ENCODE results near the gene AKR1E2.
A peak's percentile ranks its signal among the peaks of the same experiment; 100 is the strongest.

AKR1E2 gene

DNA sequence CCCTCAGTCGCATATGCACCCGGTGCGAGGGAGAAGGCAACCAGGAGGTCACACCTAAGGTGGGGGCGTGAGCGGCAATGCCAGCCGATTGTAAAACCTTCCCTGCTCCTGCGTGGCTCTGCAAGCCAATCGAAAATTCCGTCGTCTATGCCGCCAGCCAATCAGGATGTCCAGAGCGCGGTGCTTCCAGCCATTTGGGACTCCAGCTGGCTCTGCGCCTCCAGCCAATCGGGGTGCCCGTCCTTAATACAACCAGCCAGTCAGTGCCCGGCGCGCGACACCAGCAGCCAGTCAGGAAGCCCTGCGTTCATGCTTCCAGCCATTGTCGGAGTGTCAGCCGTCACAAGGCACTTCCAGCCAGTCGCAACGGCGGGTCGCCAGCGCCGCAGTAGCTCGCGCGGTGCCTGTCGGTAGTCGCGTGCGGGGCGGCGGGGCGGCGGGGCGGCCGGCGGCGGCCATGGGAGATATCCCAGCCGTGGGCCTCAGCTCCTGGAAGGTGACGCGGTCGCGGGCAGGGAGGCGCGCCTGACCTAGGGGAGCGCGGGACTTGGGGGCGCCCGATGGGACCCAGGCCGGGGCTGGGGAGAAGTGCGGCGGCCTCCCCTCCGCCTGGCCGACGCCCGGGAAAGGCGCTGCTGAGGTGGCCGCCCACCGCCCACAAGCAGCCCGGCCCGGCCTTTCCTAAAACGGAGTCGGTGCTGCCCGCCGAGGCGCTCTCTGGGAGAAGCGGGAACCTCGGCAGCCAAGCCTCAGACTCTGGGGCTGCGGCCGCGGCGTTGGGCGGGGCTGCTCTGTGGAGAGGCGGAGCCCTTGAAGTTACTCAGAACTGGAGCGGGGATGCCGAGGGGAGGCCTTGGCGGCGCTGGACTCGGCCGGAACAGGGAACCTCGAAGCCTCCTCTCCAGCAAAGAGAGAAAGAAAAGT lies at the start of gene AKR1E2:
Gene AKR1E2, plus strand, starts transcription at position 340 of the 924 bp plus-strand sequence. Its CDS starts 118 bp downstream, at position 458.
- peak; percentile 34 for DNase-seq

DNA sequence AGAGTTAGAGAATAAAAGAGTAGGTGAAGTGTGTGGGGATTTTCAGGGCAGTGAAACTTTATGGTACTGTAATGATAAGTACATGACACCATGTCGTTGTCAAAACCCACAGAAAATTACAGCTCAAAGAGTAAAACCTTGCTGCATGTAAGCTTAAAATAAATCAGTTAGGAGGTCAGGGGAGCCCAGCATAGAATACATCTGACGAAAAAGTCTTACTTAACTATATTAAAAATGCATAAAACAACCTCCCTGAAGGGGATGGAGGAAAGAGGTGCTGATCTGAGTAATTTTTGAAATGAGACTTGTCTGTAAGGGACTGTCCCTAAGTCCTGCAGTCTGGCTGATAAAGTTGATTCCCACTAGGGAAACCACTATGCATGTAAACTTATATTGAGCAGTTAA lies 49.8 kb upstream of the AKR1E2 start:
- no peak for DNase-seq

DNA sequence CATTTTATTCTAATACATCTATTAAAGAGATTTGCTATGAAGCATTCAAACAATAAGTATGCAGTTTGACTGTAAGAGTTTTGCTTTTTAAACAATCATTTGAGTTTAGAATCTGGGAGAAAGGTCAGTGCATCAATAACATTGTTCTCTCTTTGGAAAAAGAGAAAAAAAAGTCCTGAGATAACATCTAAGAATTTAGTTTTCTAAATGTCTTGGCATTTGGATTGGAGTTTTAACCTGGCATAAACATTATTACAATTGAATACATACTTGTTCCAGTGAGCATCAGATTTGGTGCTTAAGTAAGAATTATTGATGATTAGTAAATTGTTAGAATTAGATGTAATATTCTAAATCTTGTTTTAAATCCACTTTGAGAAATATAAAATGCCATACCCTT lies 47.2 kb upstream of the AKR1E2 start:
- no peak for DNase-seq

DNA sequence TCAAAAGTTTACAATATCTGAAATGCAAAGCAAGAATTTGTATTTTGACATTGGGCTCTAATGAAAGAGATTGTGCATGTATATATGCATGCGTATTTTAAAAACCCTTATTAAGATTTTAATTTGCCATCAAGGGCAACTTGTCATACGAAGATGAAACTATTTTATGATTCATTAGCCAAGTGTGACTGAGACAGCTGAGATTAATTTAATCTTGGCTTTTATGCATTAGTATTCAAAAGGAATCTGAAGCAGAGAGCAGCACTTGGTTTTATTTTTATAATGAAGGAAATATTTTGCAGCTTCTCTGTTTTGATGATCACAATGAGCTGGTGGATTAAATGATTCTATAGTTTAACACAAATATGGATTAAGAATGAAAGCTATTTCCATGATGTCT lies 45.9 kb upstream of the AKR1E2 start:
- no peak for DNase-seq

DNA sequence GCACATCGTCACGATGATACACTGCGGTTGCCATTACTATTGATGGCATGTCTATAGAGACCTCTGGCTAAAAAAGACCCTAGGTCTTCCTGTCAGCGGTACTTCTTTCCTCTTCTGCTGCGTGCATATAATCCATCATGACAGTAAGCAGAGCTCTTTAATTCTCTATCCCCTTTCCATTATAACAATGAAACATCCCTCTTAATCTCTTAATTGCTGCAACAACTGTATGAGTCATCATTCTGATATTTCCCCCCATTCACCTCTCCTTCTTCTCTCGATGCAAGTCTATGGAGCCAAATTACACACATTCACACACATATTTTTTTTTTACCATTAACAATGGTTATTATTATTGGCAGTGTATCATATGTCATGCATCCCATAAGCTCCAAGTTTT lies 45.2 kb upstream of the AKR1E2 start:
- DNase-seq = no peak

DNA sequence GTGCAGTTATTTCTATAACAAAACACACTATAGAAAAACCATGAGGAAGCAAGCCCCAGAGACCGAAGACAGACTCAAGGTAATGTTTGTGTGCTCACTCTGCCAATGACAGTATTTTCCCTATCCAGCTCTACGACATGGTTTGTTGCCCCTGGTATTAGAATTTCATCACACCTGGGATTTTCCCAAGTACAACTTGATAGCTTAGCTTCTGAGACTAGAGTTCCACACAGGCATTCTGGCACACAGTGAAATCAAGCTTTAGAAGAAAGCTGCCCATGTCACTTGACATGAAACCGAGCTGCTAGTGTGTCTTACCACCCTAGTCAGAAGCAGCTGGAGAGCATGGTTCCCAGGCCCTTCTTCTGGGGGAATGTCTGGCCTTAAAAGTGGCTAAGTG lies 44.1 kb upstream of the AKR1E2 start:
- DNase-seq = no peak

DNA sequence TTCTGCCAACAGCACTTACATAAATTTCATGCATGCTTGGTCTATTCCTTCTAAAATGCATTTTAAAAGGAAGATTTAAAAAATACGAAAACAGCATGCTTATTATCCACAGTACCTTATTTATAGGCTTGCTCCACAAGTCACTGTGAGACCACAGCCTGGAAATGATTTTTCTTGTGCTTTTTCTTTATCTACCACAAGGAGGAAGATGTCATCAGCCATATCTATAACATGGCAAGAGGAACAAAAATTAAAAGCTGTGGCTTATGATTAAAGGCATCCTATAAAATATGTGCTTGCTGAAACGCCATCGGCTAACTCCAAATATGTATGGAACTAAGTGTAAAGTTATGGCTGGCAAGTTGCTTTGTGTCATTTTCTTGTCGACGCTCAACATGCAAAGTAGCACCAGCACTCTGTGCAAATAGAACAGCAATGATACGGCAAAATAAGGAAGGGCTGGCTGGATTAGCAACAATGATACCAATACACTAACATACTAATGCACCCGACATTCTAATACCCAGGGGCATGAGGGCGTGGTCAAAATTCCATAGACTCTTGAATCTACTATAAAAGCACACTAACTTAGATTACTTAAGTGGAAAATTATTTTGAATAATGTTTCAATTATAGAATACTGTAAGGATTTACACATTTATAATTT lies 41.2 kb upstream of the AKR1E2 start:
- no peak for DNase-seq

DNA sequence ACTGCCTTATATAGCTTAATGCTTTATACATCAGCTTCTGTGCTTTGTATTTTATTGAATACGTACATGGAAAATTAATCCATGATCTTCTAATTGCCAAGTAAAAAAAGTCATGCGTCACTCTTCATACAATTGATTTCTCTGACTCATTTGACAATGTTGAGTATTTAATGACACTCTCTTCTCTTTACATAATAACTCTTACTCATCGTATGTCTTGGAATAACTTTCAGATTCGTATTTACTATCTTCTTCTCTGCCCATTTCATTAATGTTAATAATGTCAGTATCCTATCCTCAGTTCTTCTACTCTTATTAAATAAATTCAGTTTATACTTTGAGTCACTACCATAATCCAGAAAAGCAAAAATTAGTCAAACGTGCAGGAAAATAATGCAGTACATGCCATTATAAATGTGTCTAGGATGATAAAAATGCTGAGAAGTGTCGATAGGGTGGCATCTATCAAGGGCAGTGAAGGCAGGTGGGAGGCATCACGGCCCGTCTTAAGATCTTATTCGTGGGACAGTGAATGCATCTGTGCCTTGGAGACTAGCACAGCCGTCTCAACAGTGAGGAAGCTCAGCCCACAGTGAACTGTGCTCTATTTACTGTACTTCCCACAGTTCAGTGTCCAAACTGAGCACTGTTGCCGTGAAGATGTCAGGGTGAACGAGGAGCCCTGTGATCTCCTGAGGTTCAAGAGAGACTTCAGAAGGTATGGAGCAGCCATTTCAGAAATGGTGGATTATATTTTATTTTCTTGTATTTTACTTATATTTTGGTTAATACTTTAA lies 39.8 kb upstream of the AKR1E2 start:
- no peak for DNase-seq

DNA sequence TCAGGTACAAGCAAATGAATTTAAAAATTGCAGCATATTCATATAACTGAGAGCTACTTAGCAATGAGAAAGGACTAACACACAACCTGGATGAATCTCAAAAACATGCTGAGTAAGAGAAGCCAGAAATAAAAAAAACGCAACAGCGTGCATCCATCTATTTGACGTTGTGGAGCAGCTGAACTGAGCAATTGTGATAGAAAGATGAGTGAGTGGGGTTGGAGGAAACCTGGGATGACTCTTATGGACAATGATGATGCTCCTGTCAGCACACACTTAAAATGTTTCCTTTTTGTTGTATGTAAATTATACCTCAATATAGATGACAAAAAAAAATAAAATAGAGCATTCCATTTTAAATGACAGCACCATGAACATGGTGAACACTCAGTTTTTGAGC lies 36.0 kb upstream of the AKR1E2 start:
- DNase-seq = no peak

DNA sequence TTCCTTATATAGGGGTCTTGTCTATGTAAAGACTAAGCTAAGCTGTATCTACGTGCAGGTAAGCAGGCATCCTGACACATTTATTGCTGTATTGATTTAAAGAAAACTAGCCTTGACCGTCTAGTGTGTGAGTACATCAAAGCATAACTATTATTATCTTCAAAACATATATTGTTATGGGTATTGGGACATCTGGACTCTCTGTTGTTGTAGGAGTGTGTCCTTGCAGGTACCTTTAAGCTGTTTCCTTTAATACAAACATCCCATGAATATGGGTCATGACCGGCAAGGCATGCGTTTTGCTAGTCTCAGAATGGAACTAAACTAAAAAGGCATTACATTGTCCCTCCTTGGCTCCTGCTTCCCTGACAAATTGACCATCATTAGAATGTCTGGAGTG lies 35.1 kb upstream of the AKR1E2 start:
- DNase-seq = no peak

DNA sequence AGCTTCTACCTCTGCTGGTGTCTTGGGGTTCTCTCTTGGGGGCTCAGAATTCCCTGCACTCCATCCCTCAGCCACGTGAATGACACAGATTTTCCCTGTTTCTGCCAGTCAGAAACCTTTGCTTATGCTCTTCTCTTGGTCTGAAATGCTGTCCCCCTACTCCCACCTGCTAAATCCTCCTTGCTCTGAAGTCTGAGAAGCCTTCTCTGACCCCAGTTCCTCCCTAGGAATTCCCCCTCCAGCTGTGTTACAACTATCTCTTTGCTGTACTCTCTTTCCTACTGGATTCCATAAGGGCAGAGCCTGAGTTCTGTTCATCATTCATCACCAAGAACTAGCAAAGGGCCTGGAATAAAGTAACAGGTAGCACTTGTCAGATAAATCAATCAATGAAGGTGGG lies 33.6 kb upstream of the AKR1E2 start:
- DNase-seq = no peak

DNA sequence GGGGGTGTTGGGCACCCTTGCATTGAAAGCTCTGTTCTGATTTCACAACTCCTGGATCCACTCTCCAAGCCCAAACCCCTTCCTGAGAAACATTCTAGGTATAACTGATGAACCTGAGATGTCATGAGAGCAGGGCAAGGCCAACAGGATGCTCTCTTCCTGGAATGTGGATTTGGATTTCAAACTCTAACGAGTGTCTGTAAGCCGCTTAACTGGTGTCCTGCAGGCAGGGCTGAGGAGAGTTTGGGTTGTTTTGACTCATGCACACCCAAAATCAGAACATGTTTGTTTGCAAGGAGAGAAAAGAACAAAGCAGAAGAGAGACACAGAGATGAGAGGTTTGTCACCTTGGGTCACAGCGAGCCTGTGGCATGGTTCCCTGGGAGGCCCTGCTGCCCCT lies 24.6 kb upstream of the AKR1E2 start:
- DNase-seq = no peak

DNA sequence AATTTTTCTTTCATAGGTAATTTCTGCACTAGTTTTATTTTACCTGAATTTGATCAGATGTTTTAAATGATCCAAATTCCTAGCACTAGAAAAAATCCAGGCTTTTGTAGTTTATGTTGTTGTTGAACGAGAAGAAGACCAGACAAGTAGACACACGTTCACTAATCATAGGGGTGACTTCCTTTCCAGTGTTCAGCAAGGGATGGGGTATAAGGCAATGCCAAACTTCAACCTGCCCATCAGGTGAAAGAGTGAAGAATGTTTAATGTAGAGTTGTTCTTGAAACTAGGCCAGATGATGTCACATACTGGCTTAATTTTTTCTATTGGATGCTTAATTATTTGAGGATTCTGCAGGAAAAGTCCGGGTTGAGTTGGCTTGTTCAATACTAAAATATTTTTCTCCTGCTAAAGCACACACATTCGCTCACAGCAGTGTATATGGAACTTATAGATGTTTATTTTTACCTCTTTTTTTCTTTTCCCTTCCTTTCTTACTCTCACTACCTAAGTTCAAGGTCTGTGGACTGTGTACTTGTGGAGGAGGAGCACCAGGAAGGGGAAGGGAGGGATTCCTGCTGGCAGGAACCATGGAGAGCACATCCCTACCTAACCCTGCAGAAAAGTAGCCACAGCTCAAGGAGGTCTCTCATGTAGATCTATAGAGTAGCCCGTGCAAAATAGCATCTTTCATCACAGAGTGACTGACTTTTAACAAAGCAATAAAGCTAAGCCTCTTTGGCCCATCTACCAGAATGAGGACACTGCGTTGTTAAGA lies 23.1 kb upstream of the AKR1E2 start:
- no peak for DNase-seq

DNA sequence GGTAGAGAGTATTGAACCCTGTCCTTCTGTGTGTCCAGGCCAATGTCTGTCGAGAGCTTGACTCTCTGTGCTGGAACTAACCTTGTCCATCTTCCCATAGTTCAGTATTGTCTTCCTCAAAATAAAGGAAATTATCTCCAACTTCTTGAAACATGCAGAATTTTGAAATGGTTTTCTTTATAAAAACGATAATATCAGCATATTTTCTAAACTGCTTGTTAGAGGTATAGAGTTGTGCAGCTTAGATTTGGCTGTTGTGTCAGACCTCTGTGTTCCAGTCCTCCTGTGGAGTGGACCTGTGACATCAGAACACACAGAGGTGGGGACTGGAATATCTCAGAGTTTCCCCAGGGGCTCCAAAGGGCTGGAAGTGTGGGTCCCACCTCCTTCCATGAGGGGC lies 22.2 kb upstream of the AKR1E2 start:
- DNase-seq = no peak

DNA sequence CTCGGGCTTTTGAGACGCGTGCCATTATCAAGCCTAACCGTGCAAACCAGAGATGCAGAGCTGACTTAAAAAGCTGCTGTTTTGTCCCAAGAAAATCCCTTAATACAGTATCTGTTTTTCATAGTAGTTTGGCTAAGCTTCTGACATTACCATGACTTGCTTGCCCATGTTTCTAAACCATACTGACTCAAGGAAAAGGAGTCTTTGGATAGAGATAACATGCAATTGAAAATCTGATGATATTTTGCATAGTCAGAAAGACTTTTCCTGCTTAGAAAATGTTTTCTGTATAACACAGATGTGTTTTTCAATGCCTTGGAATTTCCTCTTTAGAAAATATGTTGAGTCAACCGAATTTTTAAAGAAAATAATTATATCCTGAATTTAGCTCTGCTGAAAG lies 21.5 kb upstream of the AKR1E2 start:
- no peak for DNase-seq

DNA sequence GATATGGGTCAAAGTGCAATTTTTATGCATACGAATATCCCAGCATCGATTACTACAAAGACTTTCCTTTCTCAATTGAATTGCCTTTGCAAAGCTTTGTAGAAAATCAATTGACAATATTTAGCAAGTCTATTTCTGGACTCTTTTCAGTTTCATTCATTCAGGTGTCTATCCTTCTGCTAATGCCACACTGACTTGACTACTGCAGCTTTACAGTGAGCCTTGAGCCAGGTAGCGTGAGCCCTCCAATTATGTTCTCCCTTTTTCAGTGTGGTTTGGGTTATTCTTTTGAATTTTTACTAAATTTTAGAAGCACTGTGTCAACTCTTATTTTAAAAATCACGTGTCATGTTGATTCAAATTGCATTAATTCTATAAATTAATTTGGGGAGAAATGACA lies 19.5 kb upstream of the AKR1E2 start:
- DNase-seq = no peak

DNA sequence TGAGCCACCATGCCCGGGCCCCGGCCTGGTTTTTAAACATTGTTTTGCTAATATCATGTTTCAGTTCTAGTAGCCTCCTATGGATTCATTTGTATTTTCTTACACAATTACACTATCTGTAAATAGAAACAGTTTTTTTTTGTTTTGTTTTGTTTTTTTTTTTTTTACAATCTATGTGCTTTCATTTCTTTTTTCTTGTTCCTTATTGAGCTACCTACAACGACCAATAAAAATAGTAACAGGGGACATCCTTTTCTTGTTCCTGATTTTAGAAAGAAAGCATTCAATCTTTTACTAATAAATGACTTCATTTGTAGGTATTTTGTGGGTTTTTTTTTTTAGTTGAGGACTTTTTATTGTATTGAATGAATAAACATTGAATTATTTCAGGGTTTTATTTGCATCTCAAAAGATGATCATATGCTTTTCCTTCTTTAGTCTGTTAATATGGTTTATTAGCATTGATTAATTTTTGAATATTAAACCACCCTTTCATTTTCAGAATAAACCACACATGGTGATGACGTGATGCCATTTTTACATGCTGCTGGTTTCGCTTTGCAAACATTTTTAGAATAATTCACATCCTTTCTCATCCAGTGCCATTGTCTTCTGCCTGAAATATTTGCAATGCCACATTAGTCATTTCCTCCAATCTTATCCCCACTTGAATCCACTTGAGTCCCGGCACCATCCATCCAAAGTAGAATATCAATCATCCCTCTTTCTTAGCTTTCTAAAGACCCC lies 18.1 kb upstream of the AKR1E2 start:
- DNase-seq = no peak

DNA sequence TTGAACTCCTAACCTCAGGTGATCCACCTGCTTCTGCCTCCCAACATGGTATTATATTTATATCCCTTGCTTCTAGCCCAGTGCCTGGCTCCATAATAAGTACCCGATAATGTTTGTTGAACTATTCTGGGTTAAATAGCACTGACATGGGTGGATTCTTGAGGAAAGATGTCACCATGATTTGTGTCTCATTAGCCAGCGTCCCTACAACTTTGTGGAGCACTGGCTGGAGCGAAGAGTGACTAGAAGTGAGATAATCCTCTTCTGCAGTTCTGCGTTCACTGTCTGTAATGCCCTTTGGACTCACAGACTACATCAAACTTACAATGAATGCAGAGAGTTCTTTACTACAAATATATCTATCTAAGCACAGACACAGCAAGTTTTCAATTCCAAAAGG lies 16.9 kb upstream of the AKR1E2 start:
- no peak for DNase-seq

DNA sequence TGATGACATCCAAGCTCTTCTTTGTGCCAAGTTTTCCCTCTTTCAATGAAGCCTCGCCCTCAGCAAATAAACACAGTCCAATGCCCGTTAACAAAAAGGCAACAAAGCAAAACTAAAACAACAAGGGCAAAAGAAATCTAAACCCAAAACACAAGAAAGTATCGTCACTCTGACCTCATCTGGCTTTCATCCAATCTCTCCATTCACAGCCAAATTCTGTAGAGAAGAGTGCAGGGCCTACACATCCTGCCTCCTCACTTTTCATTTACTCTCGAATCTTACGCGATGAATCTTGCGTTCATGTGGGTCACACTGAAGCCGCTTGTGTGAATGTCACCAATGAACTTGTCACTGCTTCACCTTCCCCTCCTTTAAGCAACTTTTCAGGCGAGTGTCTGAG lies 15.9 kb upstream of the AKR1E2 start:
- no peak for DNase-seq

DNA sequence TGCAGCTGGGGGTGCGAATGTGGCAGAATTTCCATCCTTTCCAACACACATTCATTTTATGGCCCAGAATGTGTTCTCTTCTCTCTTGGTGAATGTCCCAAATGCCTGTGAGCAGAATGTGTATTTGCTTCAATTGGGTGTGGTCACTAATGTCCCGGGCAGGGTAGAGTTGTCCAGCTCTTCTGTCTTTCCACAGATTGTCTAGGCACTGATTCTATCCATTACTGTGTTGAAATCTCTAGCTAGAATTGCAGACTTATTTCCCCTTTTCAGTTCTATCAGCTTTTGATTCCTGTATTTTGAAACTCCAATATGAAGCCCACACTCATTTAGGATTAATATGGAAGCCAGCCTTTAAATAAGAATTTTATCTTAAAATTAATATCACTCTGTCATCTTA lies 14.0 kb upstream of the AKR1E2 start:
- no peak for DNase-seq

DNA sequence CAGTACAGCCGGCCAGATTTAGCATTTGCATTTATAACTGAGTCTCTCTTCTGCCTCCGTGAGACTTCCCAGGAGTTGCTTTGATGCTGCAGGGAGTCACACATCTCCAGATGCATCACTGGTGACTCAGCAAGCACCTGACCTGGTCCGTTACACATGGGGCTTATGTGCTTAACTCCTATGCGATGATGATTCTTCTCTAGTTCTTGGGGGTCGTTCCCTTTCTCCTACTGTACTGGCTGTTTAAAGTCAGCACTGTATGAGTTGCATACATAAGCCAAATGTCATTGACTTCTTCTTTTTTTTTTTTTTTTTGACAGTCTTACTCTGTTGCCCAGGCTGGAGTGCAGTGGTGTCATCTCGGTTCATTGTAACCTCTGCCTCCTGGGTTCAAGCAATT lies 13.0 kb upstream of the AKR1E2 start:
- no peak for DNase-seq

DNA sequence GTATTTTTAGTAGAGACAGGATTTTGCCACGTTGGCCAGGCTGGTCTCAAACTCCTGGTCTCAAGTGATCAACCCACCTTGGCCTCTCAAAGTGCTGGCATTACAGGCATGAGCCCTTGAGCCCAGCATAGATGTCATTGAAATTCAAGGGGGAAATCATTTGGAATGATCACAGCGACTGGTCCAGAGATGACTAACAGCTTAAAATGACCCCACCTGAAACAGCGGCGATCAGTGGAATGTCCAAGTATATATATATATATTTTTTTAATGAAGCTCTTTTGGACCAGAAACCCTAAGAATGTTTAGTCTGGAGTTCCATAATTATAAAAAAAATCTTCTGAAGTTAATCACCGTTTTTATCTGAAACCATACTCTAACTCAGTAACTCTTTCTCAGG lies 12.5 kb upstream of the AKR1E2 start:
- no peak for DNase-seq
